Measurements from ENCODE around the gene MAU2.

Gene MAU2

GRCh38 chr19:19306191-19306590, 14.4 kb upstream of the MAU2 start:
- FAIRE-seq = no peak

- no peak for FAIRE-seq
Measured at GRCh38 chr19:19308373-19308772, 12.3 kb upstream of the MAU2 start.

- no peak for FAIRE-seq
Measured at GRCh38 chr19:19315444-19315843, 5.2 kb upstream of the MAU2 start.

GRCh38 chr19:19316082-19316481, 4.5 kb upstream of the MAU2 start:
- FAIRE-seq = no peak

- no peak for FAIRE-seq
Measured at GRCh38 chr19:19319732-19320360, 783 bp upstream of the MAU2 start.

- FAIRE-seq = no peak
Measured at GRCh38 chr19:19321141-19321577, 530 bp downstream of the MAU2 start.

GRCh38 chr19:19324059-19324770, 3.6 kb downstream of the MAU2 start:
- no peak for FAIRE-seq

GRCh38 chr19:19327672-19328071, 7.0 kb downstream of the MAU2 start:
- FAIRE-seq = no peak

GRCh38 chr19:19329126-19329525, 8.5 kb downstream of the MAU2 start:
- no peak for FAIRE-seq

- no peak for FAIRE-seq
Measured at GRCh38 chr19:19334063-19334988, 13.7 kb downstream of the MAU2 start.

- no peak for FAIRE-seq
Measured at GRCh38 chr19:19334989-19335344, 14.3 kb downstream of the MAU2 start.

- FAIRE-seq = no peak
Measured at GRCh38 chr19:19335408-19336158, 15.0 kb downstream of the MAU2 start.

- no peak for FAIRE-seq
Measured at GRCh38 chr19:19336597-19336996, 16.0 kb downstream of the MAU2 start.

GRCh38 chr19:19337120-19337519, 16.5 kb downstream of the MAU2 start:
- FAIRE-seq = no peak

- FAIRE-seq = no peak
Measured at GRCh38 chr19:19338082-19338481, 17.5 kb downstream of the MAU2 start.

GRCh38 chr19:19341026-19341425, 20.4 kb downstream of the MAU2 start:
- FAIRE-seq = no peak

GRCh38 chr19:19342086-19343015, 21.7 kb downstream of the MAU2 start:
- no peak for FAIRE-seq

GRCh38 chr19:19343016-19343362, 22.4 kb downstream of the MAU2 start:
- FAIRE-seq = no peak

- FAIRE-seq = no peak
Measured at GRCh38 chr19:19343762-19344161, 23.1 kb downstream of the MAU2 start.

GRCh38 chr19:19345232-19345631, 24.6 kb downstream of the MAU2 start:
- no peak for FAIRE-seq

- no peak for FAIRE-seq
Measured at GRCh38 chr19:19345970-19346369, 25.3 kb downstream of the MAU2 start.
